A549 (cell line): ENCODE measurements around the gene MBTPS2. TPM values are rescaled to one million over a fixed set of nuclear protein-coding genes. Genes with fewer than 3 reads are reported as not detected.

Source experiments
- ATAC-seq, 2 experiments: fragments of 200-7000 bp in 1 of 2; fragments of >200 bp in 1 of 2; cut with Nextera tagmentation in 1 of 2; cut with Tn5 transposase in 1 of 2; 3 replicates each; pipeline versions ENCODE4 v1.8.0 to v1.9.1; 2018 to 2020; ENCODE audit warnings: mild to moderate bottlenecking in 1 of 2, moderate library complexity in 1 of 2
- CTCF ChIA-PET: fragments of 300-600 bp; sonication (Branson Sonifier 250); formaldehyde crosslinking; extraction: SDS; loops from one replicate; lab custom pipeline; 2021; ENCODE audit warnings: antibody characterized with exemption, inconsistent platforms; lab: Yijun Ruan, JAX
- POLR2A ChIA-PET: fragments of 350-600 bp; formaldehyde crosslinking; extraction: SDS; loops from one replicate; lab custom pipeline; 2021; ENCODE audit warnings: antibody characterized with exemption, inconsistent platforms; lab: Yijun Ruan, JAX
- DNase-seq, 2 experiments: peaks; one replicate each; pipeline versions ENCODE4 v3.0.0 to v3.0.0-alpha.2; 2011 to 2016; ENCODE audit warnings: low read depth in 1 of 2, low spot score in 1 of 2
- FAIRE-seq: peaks from 2 replicates; lab custom pipeline; 2011; peaks lifted over from hg19 to GRCh38; lab: Jason Lieb, UNC
- H3K27ac ChIP-seq, 2 experiments: fragments of >200 bp; sonication (Bioruptor Twin); formaldehyde crosslinking; 3 replicates each; pipeline ENCODE4 v1.5.1; 2016 to 2017
- H3K4me1 ChIP-seq: fragments of >200 bp; sonication (Bioruptor Twin); formaldehyde crosslinking; 3 replicates; pipeline ENCODE4 v1.6.1; 2016
- H3K4me2 ChIP-seq: fragments of >200 bp; sonication (Bioruptor Twin); formaldehyde crosslinking; 3 replicates; pipeline ENCODE4 v1.6.1; 2016
- H3K4me3 ChIP-seq: fragments of >200 bp; sonication (Bioruptor Twin); formaldehyde crosslinking; 3 replicates; pipeline ENCODE4 v1.5.1; 2016
- H3K9me3 ChIP-seq: fragments of >200 bp; sonication (Bioruptor Twin); formaldehyde crosslinking; 3 replicates; pipeline ENCODE4 v1.6.1; 2016
- BHLHE40 ChIP-seq: IDR thresholded peaks from 2 replicates; pipeline ENCODE4 v1.6.1; 2012; ENCODE audit warnings: low read depth, low read length, inconsistent platforms
- CHD4 ChIP-seq: fragments of 200-600 bp; sonication (generic); IDR thresholded peaks from 2 replicates; pipeline ENCODE4 v1.6.1; 2016; ENCODE audit warnings: antibody characterized with exemption, mild to moderate bottlenecking, borderline replicate concordance
- E2F6 ChIP-seq: IDR thresholded peaks from 2 replicates; pipeline ENCODE4 v1.6.1; 2012; ENCODE audit warnings: low read depth, borderline replicate concordance
- EHF ChIP-seq: fragments of 250-450 bp; sonication (Bioruptor Pico); IDR thresholded peaks from 2 replicates; pipeline ENCODE4 v1.5.0; 2020; ENCODE audit warnings: mild to moderate bottlenecking
- EHMT2 ChIP-seq: fragments of 200-600 bp; sonication (generic); IDR thresholded peaks from 2 replicates; pipeline ENCODE4 v1.6.1; 2016; ENCODE audit warnings: antibody characterized with exemption, low read depth, mild to moderate bottlenecking, moderate library complexity
- FOSL2 ChIP-seq, 2 experiments: fragments of 450-650 bp in 1 of 2; fragments of >200 bp in 1 of 2; sonication (Bioruptor Twin) in 1 of 2; formaldehyde crosslinking; IDR thresholded peaks; 2 replicates each; pipeline versions ENCODE4 v1.5.0 to v1.6.1; 2016 to 2020; ENCODE audit warnings: mild to moderate bottlenecking in 1 of 2, moderate library complexity in 1 of 2
- HDAC2 ChIP-seq: fragments of 200-600 bp; sonication (generic); IDR thresholded peaks from 2 replicates; pipeline ENCODE4 v1.6.1; 2016
- HMGXB4 ChIP-seq: fragments of 250-450 bp; sonication (Bioruptor Pico); IDR thresholded peaks from 2 replicates; pipeline ENCODE4 v1.5.0; 2021; ENCODE audit warnings: mild to moderate bottlenecking, moderate library complexity, borderline replicate concordance
- HOXA7 ChIP-seq: fragments of 250-450 bp; sonication (Bioruptor Pico); IDR thresholded peaks from 2 replicates; pipeline ENCODE4 v1.5.0; 2020; ENCODE audit warnings: mild to moderate bottlenecking, moderate library complexity
- JUN ChIP-seq, 2 experiments: fragments of >200 bp; sonication (Bioruptor Twin); formaldehyde crosslinking; IDR thresholded peaks; 2 replicates in 1 of 2; 3 replicates in 1 of 2; pipeline ENCODE4 v1.6.1; 2016 to 2017
- JUNB ChIP-seq: fragments of >200 bp; sonication (Bioruptor Twin); formaldehyde crosslinking; IDR thresholded peaks from 2 replicates; pipeline ENCODE4 v1.6.1; 2016
- KDM5A ChIP-seq: fragments of 200-600 bp; sonication (generic); IDR thresholded peaks from 2 replicates; pipeline ENCODE4 v1.6.1; 2016; ENCODE audit warnings: antibody characterized with exemption, mild to moderate bottlenecking
- NPAS2 ChIP-seq: fragments of 250-450 bp; sonication (Bioruptor Pico); IDR thresholded peaks from 2 replicates; pipeline ENCODE4 v1.8.0; 2022; ENCODE audit warnings: mild to moderate bottlenecking, moderate library complexity, borderline replicate concordance
- PHF8 ChIP-seq: fragments of 200-600 bp; sonication (generic); IDR thresholded peaks from 2 replicates; pipeline ENCODE4 v1.6.1; 2016; ENCODE audit warnings: low read depth, mild to moderate bottlenecking, antibody characterized with exemption, moderate library complexity, borderline replicate concordance
- RARB ChIP-seq: fragments of 250-450 bp; sonication (Bioruptor Pico); IDR thresholded peaks from 2 replicates; pipeline ENCODE4 v1.8.0; 2021; ENCODE audit warnings: mild to moderate bottlenecking, moderate library complexity
- RCOR1 ChIP-seq: fragments of 150-350 bp; IDR thresholded peaks from 2 replicates; pipeline ENCODE4 v1.6.1; 2014; ENCODE audit warnings: antibody characterized with exemption, low read length, low read depth
- RFX5 ChIP-seq: fragments of 450-650 bp; IDR thresholded peaks from 2 replicates; pipeline ENCODE4 v1.7.1; 2014; ENCODE audit warnings: antibody characterized with exemption, mild to moderate bottlenecking, moderate library complexity
- SMC3 ChIP-seq: fragments of >200 bp; sonication (Bioruptor Twin); formaldehyde crosslinking; IDR thresholded peaks from 3 replicates; pipeline ENCODE4 v1.6.1; 2018; ENCODE audit warnings: inconsistent platforms
- ZFP36 ChIP-seq: fragments of 450-650 bp; IDR thresholded peaks from 2 replicates; pipeline ENCODE4 v1.6.1; 2014; ENCODE audit warnings: borderline replicate concordance; ENCODE audit not compliant: partially characterized antibody
- ZNF302 ChIP-seq: fragments of 250-450 bp; sonication (Bioruptor Pico); IDR thresholded peaks from 2 replicates; pipeline ENCODE4 v1.9.0; 2021; ENCODE audit warnings: inconsistent platforms, mild to moderate bottlenecking, moderate library complexity
- ZSCAN20 ChIP-seq: fragments of 250-450 bp; sonication (Bioruptor Pico); IDR thresholded peaks from 2 replicates; pipeline ENCODE4 v1.8.0; 2022; ENCODE audit warnings: mild to moderate bottlenecking, moderate library complexity
- WGBS: methylation state at CpG from one replicate; pipeline ENCODE4 v1.1.6; 2017; ENCODE audit errors: missing lambda C conversion rate; 5-methylcytosine and 5-hydroxymethylcytosine counted together
- polyA plus RNA-seq, 4 experiments: library from polyadenylated mRNA; depleted of rRNA in 3 of 4; stranded (reverse); fragments of >200 nt; fragmentation: RNase III in 1 of 4; extraction: RNeasy Plus Mini Kit Qiagen cat#74134 plus additional on column Dnase treatment in 1 of 4; gene quantifications; 2 replicates in 3 of 4; 3 replicates in 1 of 4; pipeline ENCODE4 v1.2.3, GENCODE V29; 2011 to 2017
- TF ChIP-seq, protein P1 (sequence below): fragments of 150-350 bp; IDR thresholded peaks from 2 replicates; pipeline ENCODE4 v1.6.1; 2014; ENCODE audit warnings: low read depth, mild to moderate bottlenecking, low read length
- TF ChIP-seq, protein P2 (sequence below): fragments of 250-450 bp; sonication (Bioruptor Pico); IDR thresholded peaks from 2 replicates; pipeline ENCODE4 v1.5.0; 2020; ENCODE audit warnings: low read depth, mild to moderate bottlenecking, moderate library complexity

The MBTPS2 gene
- polyA plus RNA-seq, 2 of the 4 experiments (the other 2 are of a cell fraction), result 24.7 to 65.6 TPM

DNA sequence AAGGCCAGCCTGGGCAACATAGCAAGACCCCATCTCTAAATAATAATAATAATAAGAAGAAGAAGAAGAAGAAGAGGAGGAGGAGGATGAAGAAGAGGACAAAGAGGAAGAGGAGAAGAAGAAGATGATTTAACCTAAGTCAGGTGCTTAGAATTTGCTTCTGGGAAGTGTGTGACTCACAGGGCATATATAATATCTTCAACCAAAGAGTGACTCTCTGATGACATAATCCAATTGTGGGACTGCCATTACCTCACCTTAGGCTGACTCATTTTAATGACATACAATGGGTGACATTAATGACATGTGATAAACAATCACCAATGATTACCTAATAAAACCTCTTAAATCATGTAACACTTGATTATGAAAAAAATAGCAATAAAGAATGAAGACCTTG lies 32.7 kb upstream of the MBTPS2 start:
- Histone ChIP-seq H3K4me1 (no peaks in the 10 kb centered on the region), H3K27ac (no peak overlapping the region), H3K4me3 (no peak overlapping the region), H3K4me2 (no peak overlapping the region)
- FAIRE-seq, result no peak
- CTCF ChIA-PET, result no interaction called here
- TF ChIP-seq FOSL2 (IDR thresholded peaks at IDR 0.05) (no peak), FOSL2 (CRISPR knock-in tag; IDR thresholded peaks at IDR 0.05) (peak; percentile 29; the same call in 1 of the 2 replicates), KDM5A (no peak)
- TF ChIP-seq, all 56 proteins: peak for 1
- no peaks in the 10 kb centered on the region for H3K9me3 ChIP-seq
- ATAC-seq, result no peak
- POLR2A ChIA-PET, result no interaction called here
- peak in 1 of 2 experiments; percentile 6 for DNase-seq

DNA sequence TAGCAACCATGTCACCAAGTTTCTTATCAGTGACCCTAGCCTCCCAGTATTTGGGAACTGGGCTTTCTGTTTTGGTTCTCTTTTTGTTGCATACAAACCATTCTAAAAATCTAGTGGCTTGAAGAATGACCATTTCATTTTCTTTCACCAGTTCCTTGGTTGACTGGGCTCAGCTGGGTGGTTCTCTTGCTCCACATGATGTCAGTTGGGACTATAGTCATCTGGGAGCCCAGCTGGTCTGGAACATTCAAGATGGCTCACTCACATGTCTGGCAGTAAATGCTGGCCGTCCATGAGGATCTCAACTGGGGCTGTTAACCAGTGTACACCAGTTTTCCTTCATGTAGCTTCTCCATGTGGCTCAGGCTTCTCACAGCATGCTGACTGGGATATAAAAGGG lies 27.6 kb upstream of the MBTPS2 start:
- POLR2A ChIA-PET, result no interaction called here
- Histone ChIP-seq H3K27ac (no peak overlapping the region), H3K4me3 (no peak overlapping the region), H3K4me1 (no peaks in the 10 kb centered on the region), H3K4me2 (no peak overlapping the region), H3K9me3 (no peaks in the 10 kb centered on the region)
- FAIRE-seq, result no peak
- whole genome bisulfite sequencing, result 17% methylated on average over 1 of the region's 1 CpG
- no peak for ATAC-seq
- CTCF ChIA-PET, result no interaction called here
- DNase-seq, result no peak
- no peak for TF ChIP-seq ZSCAN20
- no peak for TF ChIP-seq JUN (IDR thresholded peaks at IDR 0.05)
- no peak for TF ChIP-seq NPAS2 (CRISPR knock-in tag)
- no peak for TF ChIP-seq SMC3
- no peak for TF ChIP-seq EHF (CRISPR knock-in tag)
- TF ChIP-seq, protein P1, sequence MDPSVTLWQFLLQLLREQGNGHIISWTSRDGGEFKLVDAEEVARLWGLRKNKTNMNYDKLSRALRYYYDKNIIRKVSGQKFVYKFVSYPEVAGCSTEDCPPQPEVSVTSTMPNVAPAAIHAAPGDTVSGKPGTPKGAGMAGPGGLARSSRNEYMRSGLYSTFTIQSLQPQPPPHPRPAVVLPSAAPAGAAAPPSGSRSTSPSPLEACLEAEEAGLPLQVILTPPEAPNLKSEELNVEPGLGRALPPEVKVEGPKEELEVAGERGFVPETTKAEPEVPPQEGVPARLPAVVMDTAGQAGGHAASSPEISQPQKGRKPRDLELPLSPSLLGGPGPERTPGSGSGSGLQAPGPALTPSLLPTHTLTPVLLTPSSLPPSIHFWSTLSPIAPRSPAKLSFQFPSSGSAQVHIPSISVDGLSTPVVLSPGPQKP, result no peak
- no peak for TF ChIP-seq CHD4
- TF ChIP-seq BHLHE40, result no peak
- TF ChIP-seq ZNF302 (CRISPR knock-in tag), result no peak
- no peak for TF ChIP-seq EHMT2
- TF ChIP-seq HMGXB4 (CRISPR knock-in tag), result no peak
- no peak for TF ChIP-seq RCOR1
- TF ChIP-seq RFX5, result no peak
- no peak for TF ChIP-seq HDAC2

DNA sequence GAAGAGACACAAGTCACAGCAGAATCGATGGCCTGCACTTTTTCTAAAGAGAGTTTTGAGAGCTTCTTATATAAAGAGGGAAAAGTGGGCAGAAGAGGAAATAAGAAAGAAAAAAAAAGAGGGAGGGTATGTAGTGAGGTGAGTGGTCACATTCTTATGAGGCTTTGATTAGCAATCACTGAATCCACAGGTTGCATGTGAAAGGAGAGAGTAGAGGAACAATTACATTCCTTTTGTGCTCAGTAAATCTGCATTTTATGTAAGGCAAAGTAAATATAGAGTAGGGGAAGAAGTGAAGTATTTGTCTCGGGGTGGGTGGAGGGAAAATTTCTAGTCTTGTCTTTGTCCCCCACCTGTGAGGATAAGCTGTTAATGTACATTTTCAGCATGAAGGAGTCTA lies 26.8 kb upstream of the MBTPS2 start:
- no peak for TF ChIP-seq PHF8
- FAIRE-seq (no peak), DNase-seq (no peak), ATAC-seq (no peak)
- no peaks in the 10 kb centered on the region for H3K4me1 ChIP-seq
- ChIA-PET POLR2A (no interaction called here), CTCF (no interaction called here)
- no peaks in the 10 kb centered on the region for H3K9me3 ChIP-seq
- no peak overlapping the region for H3K27ac ChIP-seq
- H3K4me2 ChIP-seq, result no peak overlapping the region
- no peak overlapping the region for H3K4me3 ChIP-seq
- 25% methylated on average over 2 of the region's 2 CpGs for WGBS

- no peak for FAIRE-seq
- POLR2A ChIA-PET, result no interaction called here
- ATAC-seq, result no peak
- TF ChIP-seq, protein P2, sequence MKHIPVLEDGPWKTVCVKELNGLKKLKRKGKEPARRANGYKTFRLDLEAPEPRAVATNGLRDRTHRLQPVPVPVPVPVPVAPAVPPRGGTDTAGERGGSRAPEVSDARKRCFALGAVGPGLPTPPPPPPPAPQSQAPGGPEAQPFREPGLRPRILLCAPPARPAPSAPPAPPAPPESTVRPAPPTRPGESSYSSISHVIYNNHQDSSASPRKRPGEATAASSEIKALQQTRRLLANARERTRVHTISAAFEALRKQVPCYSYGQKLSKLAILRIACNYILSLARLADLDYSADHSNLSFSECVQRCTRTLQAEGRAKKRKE (CRISPR knock-in tag), result no peak
- no peak for TF ChIP-seq ZSCAN20
- no peak for TF ChIP-seq HOXA7 (CRISPR knock-in tag)
- TF ChIP-seq HMGXB4 (CRISPR knock-in tag), result no peak
- no peak for TF ChIP-seq RCOR1
- TF ChIP-seq ZFP36, result no peak
- TF ChIP-seq EHMT2, result no peak
- no peak for TF ChIP-seq NPAS2 (CRISPR knock-in tag)
- TF ChIP-seq E2F6, result no peak
- TF ChIP-seq RARB (CRISPR knock-in tag), result no peak
- no peak for TF ChIP-seq JUNB
- no peak for TF ChIP-seq BHLHE40
Measured at GRCh38 chrX:21813612-21814368, 25.6 kb upstream of the MBTPS2 start.

More at GRCh38 chrX:21813612-21814368, 25.6 kb upstream of the MBTPS2 start:
- H3K9me3 ChIP-seq, result no peaks in the 10 kb centered on the region
- no peaks in the 10 kb centered on the region for H3K4me1 ChIP-seq
- CTCF ChIA-PET, result interaction anchor here (0.5 kb wide), 1 partner anchor 21 kb away, joined by 3 read pairs; no protein-coding TSS in a partner anchor
- H3K27ac ChIP-seq, result no peak overlapping the region
- H3K4me3 ChIP-seq, result no peak overlapping the region
- no peak overlapping the region for H3K4me2 ChIP-seq
- no peak for DNase-seq
